SHP77 treated with DMSO at 0.1 percent for 48 hours (cell line): ENCODE measurements around the gene COL21A1.
"Not testable (repeated sequence)": the region's sequence is repeated elsewhere in the genome, so short reads cannot be mapped to it uniquely, and the experiment has no call there.

ENCODE experiments used
- DNase-seq: peaks from one replicate; lab custom pipeline; 2025; lab: John Stamatoyannopoulos, UW

The COL21A1 gene

DNA sequence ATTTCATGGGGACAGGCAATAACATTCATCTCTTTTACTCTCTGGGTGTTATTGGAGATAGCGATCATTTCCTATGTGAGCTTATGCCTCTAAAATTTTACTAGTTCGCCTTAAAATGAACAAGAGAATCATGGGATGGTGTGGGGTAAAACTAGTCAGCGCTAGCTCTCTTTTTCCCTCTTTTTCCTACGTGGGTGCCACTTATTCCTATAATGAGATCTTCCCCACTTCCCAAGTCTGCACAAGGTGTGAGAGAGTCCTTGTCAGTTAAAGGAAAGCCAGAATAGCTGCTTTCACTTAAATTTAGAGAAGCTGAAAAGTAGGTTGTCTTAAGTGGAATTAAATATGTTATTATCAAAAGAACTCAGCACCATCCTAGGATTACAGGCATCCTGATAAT lies 198.8 kb downstream of the COL21A1 start:
- DNase-seq, result no peak

DNA sequence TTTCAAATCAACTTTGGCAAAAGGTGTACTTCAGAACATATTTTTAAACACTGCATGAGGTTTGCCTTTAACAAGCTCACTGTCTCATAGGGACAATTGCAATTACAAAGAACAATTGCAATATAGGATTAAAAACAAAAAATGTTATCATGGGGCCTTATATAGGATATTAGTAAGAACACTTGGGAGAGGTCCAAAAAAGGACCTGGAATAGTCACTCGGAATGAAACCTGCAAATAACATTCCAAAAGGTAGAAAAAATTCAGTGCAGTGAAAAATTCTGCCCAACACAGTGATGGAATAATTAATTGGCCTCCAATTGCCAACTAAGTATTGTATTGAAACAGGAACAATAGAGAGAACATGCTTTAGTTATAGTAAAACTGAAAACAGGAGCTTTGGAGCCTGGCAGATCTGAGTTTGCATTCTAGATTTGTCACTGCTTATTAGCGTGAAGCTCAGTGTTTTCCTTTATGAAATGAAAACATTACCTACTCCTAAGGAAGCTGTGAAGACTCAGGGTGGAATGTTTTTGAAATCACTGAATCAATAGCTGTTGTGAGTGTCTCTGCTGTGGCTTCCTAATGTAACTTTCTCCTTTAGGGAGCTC lies 199.3 kb downstream of the COL21A1 start:
- no peak for DNase-seq

DNA sequence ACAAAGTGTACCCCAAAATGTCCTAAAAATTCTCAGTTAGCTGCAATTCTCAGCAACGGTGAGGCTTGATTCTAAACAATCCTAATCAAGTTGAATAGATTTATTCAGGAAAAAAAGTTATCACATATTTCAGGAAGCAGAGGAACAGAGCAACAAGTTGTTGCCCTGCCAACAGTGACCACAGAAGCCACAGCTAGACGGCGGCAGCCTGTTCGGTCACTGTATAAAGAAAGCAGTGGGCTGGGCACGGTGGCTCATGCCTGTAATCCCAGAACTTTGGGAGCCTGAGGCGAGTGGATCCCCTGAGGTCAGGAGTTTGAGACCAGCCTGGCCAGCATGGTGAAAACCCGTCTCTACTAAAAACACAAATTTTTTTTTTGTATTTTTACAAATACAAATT lies 200.8 kb downstream of the COL21A1 start:
- DNase-seq, result no peak

DNA sequence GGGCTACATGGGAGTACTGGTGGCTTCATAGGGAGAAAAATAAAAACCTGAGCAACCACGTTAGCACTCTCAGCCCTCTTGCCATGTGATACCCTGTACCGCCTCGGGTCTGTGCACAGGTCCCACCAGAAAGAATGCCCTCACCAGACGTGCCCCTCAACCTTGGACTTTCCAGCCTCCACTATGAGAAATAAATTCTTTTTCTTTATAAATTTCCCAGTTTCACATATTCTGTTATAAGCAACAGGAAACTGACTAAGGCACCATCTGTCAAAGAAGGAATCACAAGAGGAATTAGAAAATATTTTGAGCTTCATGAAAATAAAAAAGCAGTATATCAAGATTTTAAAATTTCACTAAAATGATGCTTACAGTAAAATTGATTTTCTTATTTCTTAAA lies 203.6 kb downstream of the COL21A1 start:
- no peak for DNase-seq

DNA sequence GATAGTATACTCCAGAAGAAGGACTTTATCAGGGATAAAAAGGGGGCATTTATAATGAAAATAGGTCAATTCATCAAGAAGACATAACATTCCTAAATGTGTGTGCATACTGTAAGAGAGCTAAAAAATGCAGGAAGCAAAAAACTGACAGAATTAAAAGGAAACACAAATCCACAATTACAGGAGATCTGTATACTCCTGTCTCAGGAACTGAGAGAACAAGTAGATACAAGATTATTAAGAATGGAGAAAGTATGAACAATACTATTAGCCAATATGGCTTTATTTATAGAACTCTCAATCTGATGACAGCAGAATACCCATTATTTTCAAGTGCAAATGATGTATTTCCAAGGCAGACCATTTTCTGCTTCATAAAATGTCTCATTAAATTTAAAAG lies 204.3 kb downstream of the COL21A1 start:
- no peak for DNase-seq

DNA sequence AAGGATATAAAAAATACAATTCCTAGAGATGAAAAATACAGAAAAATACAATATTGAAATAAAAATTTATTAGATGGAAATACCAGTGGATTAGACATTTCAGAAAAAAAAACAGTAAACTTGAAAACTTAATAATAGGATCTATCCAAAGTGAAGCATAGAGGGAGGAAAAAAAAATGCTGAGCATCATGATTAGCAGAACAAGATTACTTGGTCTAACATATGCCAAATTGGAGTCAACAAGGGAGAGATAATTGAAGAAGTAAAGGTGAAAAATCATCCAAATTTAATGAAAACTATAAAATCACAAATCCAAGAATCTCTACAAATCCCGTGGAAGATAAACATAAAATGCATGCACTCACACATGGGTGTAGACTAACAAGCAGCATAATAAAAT lies 205.8 kb downstream of the COL21A1 start:
- DNase-seq, result no peak

DNA sequence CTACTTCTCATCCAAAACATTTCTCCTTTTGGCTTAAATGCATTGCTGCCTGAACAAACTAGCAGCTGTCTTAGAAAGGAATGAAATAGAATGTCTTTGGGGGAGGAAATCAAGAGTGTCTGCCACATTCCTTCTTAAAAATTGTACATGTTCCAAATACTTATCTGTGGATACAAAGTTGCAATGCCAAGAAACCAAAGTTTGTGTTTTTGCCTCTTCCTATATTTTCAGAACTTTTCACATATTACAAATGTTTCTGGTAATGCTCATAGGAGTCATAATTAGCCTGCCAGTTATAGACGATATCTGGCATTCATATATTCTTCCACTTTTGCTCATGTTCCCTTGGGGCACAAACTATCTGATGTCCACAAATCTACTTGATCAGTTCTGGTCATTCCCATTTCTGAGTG lies 206.5 kb downstream of the COL21A1 start:
- DNase-seq, result no peak

DNA sequence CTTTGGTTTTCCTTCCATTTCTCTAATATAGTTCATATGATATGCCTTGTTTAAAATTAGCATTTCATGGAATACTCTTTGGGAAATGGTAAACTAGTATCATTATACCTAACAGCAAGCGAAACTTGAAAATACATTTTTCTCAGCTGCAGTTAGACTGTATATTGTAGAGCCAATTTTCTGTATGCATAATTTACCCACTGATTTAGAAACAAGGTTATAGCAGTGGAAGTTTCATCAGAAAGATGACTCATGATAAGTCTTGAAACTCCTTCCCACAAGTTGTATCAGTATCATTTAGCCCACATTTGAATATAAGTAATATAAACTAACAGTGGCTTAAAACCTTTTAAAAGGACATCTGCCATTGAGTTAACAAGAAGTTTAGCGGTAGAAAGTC lies 207.2 kb downstream of the COL21A1 start:
- no peak for DNase-seq

DNA sequence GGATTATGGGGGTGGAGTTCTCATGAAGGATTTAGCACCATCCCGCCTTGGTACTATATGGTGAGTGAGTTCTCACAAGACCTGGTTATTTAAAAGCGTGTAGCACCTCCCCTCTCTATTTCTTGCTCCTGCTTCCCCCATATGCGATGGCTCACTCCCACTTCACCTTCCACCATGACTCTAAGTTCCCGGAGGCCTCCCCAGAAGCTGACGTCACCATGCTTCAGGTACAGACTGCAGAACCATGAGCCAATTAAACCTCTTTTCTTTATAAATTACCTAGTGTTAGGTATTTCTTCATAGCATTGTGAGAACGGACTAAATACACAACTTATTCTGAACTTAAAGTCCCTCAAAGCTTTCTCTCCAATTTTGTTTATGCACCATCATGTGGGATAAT lies 208.6 kb downstream of the COL21A1 start:
- DNase-seq, result no peak

DNA sequence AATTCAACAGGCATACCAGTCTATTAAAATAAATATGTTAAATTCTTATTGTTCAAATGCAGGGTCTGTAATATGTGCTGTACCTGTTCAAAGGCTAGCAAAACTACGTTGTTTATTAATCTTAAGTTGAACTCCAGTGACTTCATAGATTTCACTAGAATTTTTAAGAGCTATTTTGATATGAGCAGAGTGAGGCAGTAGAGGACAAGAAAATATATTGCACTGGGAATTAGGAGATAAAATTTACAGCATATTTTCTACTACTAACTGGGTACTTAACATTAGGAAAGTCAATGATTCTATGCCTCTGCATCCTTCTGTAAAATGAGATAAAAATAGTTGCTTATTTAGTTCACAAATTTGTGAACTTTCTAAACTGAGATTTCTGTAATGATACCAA lies 209.8 kb downstream of the COL21A1 start:
- no peak for DNase-seq

DNA sequence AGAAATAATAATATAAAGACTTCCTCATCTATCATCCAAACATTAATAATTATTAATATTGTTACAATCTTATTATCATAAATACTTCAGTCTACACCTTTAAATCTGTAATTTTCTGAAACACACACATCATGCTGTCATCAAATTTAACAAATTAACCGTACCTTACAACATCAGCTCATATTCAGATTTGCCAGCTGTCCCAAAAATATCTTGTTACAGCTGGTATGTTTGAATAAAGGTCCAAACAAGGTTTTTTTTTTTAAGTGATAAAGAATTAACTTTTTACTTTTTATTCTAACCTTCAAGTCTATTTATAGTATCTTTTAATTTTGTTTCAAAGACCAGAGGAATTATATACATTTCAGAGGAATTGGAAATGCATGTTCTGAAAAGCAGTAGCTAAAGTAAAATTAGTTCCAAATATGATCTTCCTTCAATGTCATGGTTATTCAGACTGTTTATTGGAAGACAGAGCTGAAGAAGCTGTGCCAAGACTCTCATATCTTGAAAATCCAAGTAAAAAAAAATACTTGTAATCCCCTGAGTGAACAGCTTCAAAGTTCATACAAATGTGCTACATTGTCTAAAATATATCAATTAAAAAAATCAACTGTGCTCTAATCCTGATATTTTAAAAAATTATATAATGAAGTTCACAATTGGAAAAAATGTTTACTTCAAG lies 210.3 kb downstream of the COL21A1 start:
- DNase-seq, result no peak

DNA sequence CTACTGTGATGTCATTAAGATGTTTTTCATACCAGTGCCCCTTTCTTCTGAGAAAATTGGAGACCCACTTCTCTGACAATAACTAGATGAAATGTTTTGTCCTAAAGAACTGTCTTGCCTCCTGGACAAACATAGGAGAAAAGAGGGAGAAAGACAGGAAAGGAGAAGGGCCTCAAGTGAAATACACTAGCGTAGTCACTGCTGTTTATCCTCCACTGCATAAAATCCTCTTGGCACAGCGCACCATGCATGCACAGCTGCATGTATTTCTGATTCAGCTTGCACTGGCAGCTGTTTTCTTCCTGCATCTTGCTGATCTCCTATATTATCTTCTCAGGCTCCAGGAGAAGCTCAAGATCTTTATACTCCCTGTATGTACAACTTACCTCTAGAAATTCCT lies 214.0 kb downstream of the COL21A1 start:
- DNase-seq, result no peak

DNA sequence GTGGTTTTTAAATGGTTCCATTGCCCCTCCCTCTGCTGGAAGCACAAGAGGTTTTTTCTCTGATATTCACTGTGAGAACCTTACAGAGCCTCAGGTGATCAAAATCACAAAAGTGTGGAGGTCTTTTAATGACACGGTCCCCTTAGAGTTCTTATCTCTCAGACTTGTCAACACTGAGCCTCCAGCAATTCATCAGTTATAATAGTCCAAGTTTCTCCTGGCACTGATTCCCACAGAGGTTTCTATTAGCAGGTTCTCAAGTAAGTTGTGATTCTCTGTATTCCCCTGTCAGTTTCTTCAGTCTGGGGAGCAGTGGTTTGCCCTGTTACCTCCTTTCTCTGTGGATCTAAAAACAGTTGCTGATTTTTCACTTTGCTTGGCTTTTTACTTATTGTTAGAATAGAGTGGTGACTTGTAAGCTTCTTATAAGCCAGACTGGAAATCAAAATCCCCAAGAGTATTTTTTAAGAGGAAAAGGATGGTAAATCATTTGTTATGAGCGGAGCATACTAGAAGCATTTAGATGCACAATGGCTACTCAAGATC lies 214.6 kb downstream of the COL21A1 start:
- DNase-seq, result no peak

DNA sequence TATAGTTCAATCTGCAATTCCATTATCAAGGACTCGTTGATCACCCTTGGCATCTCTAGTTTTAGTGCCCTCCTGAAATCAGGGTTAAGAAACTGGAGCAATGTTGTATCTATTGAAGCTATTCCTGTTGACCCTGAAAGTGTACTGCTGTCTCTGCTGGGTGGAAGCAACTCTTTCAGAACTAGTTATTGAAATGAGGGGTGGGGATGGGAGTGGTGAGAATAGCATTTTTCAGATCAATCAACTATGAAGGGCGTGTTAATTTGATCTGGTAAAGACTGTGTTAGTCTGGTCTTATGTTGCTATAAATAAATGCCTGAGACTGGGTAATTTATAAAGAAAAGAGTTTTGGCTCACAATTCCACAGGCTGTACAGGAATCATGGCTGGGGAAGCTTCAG lies 219.5 kb downstream of the COL21A1 start:
- no peak for DNase-seq

DNA sequence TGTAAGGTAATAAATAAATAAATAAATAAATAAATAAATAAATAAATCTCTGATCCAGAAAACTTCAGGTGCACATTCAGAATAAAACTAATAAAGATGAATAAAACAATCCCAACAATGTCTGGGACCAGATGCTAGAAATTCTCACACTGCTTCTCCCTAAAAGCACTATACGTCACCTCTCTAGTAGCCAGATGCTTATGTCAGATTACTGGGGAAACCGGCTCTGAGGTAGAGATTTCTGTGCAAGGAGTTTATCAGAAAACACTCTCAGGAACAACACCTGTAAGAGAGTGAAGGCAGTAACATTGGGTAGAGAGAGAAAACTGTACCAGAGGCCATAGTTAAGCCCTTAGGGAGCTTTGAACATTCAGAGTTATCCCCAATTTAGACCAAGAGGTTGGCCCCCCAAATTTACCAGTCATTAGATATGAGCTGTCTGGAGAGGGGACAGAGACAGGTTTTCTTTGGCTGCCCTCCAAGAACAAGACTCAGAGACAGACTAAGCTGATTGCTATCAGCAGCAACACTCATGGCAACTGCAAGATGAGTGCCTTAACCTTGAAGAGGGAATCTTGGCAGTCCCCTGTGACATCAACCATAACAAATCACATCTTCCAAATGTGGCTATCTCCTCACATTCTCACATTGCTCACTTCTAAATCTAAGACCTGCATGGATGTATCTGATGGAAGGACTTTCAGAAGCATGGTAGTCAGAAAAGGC lies 220.8 kb downstream of the COL21A1 start:
- no peak for DNase-seq

DNA sequence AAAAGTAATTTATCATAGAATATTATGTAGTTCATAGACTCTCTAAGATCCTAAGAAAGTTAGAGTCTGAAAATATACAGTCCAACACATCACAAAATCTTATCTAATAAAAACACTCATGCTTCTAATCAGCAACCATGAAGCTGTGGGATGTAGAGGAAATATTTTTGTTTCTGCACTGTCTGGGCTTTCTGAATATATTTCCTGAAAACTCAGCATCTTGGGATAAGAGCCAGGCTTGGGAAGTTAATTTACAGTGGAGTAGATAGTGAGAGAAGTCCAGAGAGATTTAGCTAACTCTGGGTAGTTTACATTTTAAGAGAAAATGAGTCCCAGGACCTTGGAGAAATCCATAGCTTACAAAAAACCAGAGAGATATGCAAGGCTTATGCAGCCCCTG lies 221.6 kb downstream of the COL21A1 start:
- DNase-seq, result no peak

DNA sequence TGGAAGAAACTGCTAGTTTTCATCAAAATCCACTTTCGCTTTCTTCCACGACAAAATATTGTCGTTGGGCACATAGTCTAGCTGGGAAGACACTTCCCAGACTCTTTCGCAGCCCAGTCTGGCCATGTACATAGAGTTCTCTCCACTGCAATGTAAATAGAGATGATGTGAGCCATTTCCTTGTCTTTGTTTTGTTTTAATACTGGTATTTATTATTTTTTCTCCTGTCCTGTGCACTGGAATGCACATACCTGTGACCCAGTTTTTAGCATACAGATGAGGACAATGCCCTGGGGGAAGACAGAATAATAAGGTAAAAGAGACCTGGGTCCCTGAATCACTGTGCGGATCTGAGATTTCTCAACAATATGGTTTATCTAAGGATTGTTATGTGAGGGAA lies 222.4 kb downstream of the COL21A1 start:
- DNase-seq, result no peak

DNA sequence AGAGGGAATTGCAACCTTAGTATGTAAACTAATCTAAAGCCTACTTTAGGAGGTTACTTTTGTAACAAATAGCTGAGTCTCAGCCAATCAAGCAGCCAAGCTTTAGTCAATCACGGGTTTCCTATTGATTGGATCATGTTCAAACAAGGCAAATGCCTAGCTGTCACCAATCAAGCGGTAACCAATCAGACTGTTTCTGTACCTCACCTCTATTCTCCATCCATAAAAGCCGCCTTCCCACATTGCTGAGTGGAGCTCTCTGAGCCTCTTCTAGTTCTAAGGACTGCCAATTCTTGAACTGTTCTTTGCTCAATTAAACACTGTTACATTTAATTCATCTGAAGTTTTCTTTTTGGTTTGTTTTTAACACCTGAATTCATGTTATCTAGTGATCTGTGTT lies 223.6 kb downstream of the COL21A1 start:
- DNase-seq, result no peak

DNA sequence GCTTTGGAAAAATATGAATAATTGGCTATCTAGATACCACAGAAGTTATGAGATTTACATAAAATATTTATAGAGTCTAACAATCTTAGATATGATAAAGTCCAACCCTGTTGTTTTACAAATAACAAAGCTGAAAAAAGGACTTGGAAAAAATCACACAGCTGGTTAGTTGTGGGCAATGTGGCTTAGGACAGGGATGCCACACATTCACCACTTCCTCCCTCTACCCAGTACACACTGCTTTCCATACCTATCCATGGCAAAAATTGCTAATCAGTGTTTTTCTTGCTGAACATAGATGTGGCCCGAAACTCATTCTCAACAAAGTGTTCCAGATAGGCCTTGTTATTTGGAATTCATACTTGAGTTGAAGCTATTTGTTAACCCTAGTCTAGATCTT lies 224.7 kb downstream of the COL21A1 start:
- DNase-seq, result no peak

DNA sequence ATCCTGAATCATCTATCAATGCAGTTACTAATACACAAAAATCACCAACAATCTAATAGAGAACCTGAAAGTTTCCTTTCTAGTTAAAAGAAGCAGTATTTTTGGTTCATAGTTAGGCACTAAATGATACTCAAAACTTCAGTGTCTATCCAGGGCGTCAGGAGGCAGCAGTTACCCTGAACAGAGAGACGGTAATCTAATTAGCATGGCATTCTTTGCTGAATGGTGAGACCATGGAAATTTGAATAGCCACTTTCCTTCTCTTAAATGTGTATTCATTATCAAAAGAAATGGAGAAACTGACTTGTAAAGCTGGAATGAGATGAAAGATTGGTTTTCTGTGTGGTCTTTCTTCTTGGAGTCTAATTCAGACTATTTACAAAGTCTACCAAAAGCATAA lies 225.4 kb downstream of the COL21A1 start:
- DNase-seq, result no peak

DNA sequence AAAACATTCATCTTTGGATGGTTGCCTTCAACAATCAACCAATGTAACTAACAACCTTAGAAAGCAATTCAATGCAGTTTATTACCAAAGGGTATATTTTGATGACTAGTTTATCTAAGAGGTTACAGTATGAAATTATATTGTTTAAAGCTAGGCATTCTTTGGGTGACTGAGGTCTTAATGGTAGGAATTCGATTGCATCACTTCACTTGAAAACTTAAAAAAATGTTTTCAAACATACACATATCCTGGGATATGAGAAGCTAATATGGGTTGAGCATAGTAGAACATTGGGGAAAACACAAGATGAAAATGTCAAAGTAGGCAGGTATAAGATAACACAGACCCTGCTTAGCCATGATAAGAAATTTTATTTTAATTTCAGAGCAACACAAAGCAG lies 227.4 kb downstream of the COL21A1 start:
- DNase-seq, result no peak

DNA sequence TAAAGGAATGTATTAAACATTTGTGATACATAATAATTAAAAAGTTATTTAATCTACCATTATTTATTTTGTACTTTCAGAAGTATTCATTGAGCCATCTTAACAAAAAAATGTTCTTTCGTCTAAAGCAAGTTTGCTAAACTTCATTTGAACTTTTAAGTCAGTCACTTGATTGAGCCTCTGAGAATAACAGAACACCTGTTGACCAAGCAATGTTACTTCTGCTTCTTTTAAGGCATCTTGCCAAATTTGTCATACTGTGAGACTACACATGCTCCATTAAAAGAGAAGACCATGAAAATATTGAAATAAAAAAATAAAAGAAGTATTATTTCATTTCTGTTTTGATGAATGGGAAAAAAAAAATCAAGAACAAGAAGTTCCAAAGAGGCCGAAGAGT lies 230.2 kb downstream of the COL21A1 start:
- no peak for DNase-seq

DNA sequence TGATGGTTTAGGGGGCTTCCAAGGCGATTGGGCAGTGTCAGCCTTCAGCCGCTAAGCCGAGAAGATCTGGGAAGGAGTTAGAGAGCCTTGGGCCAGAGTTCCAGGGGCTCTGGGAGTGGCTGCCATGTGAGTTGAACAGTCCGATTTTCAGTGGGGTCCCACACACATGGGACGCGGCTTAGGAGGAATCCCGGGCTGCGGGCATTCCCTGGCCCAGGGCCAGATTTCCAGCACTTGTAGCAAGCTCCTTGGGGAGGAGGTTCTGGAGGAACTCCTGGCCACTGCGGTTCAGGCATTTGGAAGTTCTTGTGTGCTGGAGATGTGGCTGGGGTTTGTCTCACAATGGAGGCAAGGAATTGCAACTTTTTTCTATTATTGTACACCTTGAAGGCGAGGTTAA lies 233.3 kb downstream of the COL21A1 start:
- not testable (repeated sequence) for DNase-seq
